VCaP (cell line): ENCODE data around the gene MCM7.

Experiments
- H3K27ac ChIP-seq: fragments of 450-650 bp; 2 replicates; pipeline ENCODE4 v1.5.1; 2017
- TF ChIP-seq, protein P1 (sequence below): fragments of 450-650 bp; conservative IDR thresholded peaks from 2 replicates; pipeline ENCODE4 v1.5.1; 2017; ENCODE audit warnings: mild to moderate bottlenecking, moderate library complexity

MCM7 gene

DNA sequence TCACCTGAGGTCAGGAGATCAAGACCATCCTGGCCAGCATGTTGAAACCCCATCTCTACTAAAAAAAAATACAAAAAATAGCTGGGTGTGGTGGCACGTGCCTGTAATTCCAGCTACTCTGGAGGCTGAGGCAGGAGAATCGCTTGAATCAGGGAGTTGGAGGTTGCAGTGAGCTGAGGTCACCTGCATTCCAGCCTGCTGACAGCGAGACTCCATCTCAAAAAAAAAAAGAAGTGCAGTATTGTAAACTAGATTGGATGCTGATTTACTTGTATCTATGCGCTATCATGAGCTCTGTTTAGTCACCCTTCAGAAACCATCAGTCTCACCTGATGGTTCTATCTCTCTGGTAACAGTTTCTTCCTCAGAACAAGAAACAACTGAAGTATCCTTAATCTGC is 37.8 kb downstream of the MCM7 start:
- TF ChIP-seq, protein P1, sequence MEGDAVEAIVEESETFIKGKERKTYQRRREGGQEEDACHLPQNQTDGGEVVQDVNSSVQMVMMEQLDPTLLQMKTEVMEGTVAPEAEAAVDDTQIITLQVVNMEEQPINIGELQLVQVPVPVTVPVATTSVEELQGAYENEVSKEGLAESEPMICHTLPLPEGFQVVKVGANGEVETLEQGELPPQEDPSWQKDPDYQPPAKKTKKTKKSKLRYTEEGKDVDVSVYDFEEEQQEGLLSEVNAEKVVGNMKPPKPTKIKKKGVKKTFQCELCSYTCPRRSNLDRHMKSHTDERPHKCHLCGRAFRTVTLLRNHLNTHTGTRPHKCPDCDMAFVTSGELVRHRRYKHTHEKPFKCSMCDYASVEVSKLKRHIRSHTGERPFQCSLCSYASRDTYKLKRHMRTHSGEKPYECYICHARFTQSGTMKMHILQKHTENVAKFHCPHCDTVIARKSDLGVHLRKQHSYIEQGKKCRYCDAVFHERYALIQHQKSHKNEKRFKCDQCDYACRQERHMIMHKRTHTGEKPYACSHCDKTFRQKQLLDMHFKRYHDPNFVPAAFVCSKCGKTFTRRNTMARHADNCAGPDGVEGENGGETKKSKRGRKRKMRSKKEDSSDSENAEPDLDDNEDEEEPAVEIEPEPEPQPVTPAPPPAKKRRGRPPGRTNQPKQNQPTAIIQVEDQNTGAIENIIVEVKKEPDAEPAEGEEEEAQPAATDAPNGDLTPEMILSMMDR = no peak

DNA sequence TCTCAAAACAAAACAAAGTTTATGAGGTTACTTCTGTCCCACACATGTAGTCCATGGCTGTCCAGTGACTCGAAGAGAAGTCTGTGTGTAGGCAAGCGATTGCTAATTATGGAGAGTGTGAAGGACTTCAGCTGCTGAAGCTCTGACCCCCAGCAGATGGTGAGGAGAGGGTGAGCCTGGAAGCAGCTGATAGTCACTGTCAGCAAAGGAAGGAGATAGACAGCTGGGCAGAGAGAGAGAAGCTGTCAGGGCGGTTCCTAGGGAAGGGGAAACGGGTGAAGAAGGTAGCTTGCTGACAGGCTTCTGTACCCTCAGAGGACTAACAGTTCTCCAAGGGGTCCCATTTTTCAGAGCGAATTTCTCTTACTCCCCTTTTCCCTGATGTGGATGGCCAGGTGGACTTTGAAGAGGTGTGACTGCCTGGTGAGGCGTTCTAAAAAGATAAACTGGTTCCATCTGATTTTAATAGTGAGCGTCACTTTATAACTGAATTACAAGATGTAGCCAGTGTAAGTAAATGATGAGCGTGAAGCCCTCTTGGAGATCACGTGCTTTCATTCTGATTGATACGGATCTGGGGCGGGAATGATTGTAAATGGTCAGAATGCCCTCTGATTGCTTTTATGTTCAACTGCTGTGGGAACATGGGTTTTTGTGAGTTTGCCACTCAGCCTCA is 39.5 kb downstream of the MCM7 start:
- no peak overlapping the region for H3K27ac ChIP-seq
- TF ChIP-seq, protein P1 = no peak

More for the DNA sequence above, 37.8 kb downstream of the MCM7 start:
- no peak overlapping the region for H3K27ac ChIP-seq

DNA sequence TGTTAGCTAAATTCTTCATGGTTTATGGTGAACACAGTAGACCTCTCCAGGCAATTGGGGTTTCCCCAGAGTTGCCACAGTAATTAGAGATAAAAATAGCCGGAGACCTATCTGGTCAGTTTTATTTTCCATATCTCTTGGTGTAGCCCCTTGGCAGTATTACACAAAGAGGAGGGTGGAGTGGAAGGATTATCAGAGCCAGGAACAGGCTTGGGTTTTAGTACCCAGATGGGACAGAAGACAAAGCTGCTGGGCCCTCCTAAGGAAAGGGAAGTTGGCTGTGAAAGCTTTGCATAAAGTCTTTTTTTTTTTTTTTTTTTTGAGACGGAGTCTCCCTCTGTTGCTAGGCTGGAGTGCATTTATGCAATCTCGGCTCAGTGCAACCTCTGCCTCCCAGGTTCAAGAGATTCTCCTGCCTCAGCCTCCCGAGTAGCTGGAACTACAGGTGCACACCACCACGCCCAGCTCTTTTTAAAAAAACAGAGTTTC is 41.9 kb downstream of the MCM7 start:
- TF ChIP-seq, protein P1 = no peak
- H3K27ac ChIP-seq = no peak overlapping the region

DNA sequence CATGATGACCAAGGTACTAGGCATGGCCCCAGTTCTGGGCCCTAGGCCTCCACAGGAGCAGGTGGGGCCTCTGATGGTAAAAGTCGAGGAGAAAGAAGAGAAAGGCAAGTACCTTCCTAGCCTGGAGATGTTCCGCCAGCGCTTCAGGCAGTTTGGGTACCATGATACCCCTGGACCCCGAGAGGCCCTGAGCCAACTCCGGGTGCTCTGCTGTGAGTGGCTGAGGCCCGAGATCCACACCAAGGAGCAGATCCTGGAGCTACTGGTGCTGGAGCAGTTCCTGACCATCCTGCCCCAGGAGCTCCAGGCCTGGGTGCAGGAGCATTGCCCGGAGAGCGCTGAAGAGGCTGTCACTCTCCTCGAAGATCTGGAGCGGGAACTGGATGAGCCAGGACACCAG is 44.2 kb downstream of the MCM7 start:
- no peak overlapping the region for H3K27ac ChIP-seq
- TF ChIP-seq, protein P1 = no peak

DNA sequence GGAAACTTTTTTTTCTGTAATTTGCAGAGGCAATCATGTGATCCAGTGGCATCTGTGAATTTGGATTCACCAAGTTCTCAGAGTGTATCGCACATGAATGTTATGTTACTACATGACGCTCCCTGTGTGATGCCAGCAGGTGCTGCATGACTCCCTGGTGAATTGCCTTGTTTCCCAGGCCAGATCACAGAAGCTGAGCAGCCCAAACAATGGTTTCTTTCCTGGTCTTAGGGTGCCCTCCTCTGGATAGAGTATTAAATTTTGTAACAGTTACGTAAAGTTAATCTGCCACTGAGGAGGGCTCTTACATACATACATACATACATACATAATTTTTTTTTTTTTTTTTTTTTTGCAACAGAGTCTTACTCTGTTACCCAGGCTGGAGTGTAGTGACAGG is 48.0 kb downstream of the MCM7 start:
- peak overlapping the region; percentile 21; the same call in 1 of the 2 replicates for H3K27ac ChIP-seq
- TF ChIP-seq, protein P1 = peak; percentile 66

DNA sequence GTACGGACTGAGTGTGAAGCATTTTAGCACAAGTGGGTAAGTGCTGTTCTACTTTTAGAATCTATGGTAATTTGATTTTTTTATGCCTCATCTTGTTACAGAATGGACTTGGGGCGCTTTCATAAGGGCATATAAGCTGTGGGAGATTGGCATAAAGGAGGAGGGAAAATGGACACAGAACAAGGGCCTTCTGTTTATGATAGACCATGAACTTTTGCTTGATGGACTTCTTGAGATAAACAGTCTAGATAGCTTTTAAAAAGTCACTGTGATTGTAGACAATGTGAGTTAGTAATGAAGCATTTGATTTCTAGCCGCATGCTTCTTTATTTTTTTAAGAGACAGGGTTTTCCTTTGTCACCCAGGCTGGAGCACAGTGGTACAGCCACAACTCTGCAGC is 49.6 kb downstream of the MCM7 start:
- TF ChIP-seq, protein P1 = no peak
- no peak overlapping the region for H3K27ac ChIP-seq

DNA sequence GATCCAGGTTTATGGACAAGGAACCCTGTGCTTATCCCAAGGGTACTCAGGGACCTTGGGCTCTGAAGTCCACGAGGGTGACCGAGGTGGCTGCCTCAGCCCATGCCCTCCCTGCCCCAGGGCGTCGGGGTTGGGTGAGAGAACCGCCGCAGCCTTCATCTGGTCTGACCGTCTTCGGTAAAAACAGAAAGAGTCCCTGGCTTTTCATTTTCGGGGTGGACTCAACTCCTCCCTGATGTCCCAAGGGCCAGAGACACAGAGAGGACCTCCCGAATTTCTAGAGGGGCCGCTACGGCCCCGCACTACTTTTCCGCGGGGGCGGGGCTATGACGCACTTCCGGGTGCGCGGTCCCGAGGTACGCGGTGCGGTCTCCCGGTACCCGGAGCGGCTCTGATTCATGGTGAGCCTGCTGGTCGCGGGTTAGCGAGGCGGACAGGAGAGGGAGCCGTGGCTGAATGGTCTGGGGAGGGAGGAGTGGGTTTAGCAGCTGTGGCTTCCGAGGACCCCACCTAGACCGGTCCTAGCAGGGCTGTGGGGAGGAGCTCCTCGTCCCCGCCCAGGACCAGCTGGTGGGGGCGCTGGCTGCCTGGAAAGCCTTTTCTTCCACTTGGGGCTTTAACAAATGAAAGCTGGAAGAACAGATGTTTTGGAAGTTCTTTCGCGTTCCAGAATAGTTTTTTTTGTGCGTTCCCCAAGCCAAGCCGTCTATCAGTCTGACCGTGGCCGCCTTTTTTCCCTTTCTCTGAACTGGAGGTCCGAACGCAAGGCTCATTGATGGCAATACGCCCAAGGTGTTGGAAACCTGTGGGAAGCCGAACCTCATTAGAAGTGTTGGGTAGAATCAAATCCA is 51.5 kb downstream of the MCM7 start, which contains the start of gene ZSCAN21:
Gene ZSCAN21, plus strand, starts transcription at position 334 of the 851 bp plus-strand sequence. CDS start 7,233 bp downstream, outside the sequence.
- peak within 1 kb of the TSS; percentile 87 for H3K27ac ChIP-seq
- TF ChIP-seq, protein P1 = peak; percentile 25; the same call in 1 of the 2 replicates
